GM19397 (cell line): ENCODE data around the gene ARPP21.
"Not testable (repeated sequence)": the region's sequence is repeated elsewhere in the genome, so short reads cannot be mapped to it uniquely, and the experiment has no call there.

Experiments
- ATAC-seq: cut with Tn5 transposase; IDR thresholded peaks from one replicate; pipeline ENCODE4 v1.9.1; 2021; ENCODE audit warnings: mild to moderate bottlenecking, moderate library complexity; ENCODE audit not compliant: unreplicated experiment

ARPP21 gene

DNA sequence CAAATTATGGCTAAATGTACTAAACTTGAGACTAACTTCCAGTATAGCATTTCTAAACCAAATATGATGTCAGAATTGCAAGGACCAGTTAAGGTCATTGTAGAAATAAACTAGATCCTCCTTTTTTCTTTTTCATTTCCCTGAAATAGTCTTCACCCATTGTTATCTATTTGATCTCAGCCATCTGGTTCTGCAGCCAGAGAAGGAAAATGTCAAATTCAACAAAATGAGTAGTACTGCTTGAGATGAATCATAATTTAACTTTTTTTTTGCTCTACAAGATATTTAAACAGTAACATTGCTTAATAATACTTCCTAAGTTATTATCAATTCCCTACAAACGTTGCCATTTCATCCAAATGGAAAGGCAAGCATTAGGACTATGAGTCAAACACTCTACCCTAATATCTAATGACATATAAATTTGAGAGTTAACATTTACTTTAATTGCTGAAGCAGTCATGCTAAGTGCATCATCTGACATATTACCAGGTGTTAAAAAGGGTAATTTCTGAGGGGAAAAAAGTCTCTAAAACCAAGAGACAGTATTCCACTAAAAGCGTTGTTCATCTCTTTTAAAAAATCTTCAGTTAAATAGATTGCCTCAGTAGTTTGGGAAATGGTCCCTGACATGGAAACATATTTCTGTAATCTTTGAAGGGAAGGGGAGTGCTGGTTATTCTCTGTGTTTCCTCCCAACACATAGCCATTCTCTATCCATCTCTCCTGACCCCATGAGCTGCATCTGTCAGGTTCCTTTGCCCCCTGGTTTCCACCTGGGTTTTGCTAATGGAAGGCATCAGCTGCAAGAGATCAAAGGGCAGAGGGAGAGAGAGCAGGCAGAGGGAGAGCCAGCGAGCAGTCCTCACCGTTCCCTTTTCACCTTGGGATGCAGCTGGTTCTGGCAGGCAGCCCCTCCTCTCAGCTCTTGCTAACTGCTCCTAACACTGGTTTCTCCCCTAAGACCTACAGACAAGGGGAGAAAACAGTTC lies 138.5 kb downstream of the ARPP21 start:
- ATAC-seq: no peak

DNA sequence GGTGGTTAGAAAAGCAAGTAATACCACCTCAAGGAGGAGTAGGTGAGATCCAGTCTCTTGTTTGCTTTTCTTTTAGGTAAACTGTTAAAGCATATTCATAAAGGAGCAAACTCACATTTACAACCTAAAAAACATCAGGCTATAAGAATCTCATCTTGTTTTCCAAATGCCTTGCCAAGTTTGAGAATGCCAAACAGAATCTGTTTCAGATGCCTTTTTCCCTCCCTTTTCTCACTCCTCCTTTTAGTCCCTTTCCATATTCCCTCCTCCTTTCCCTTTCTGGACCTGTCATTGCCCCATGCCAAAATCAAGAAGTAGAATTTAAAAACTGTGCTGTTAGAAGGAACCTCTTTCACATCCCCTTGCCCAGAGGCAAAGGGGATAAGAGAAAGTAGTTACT lies 140.3 kb downstream of the ARPP21 start:
- ATAC-seq: no peak

DNA sequence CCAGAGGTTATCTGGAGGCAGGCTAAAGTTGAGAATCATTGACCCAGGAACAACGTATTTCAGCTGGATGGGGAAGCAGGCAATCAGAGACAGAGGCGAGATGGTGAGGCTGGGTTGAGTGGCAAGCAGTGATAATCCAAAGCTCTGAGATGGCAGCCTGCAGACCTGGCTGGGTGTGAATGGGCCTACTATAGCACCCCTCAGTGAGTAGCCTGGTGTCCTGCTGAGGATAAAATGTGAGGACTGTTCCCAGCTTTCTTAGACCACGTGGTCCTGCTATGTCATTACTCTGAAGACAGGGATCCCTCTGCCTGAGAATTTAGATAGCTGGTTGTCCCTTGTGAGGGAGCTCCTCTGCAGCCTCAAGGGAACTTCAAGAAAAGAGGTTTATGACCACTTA lies 141.5 kb downstream of the ARPP21 start:
- ATAC-seq: no peak

DNA sequence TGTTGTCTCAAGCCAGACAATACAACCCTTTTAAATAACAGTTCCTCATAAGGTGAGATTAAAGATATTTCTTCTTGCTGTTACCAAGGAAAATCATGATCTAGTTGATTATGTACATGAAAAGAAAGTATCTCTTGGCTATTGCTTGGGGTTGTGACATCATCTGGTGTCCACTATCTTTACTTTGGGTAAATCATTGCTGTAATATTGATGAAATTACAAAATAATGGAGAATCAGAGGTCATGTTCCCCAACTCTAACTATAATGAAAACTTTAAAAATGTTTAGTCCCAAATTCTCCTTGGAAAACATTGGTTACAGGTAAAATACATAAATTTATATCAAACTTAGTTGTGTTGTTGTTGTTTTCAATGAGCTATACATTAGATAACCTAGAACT lies 142.2 kb downstream of the ARPP21 start:
- no peak for ATAC-seq

DNA sequence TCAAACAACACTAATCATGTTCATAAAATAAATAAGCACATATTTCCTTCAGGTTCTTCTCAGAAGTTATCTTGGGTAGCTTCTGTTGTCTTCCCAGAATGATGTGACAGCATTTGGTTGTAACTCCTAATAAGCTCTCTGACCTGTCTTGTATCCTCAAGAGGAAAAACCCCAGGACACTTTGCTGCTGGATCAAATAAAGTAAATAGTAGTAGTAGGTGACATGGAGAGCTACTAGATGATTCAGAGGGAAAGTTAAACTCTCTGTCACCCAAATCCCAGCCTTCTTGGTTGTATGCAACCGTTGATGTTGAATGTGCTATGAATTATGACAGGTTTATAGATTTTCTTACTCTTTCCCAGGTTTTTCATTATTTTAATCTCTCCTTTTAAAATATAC lies 143.0 kb downstream of the ARPP21 start:
- no peak for ATAC-seq

DNA sequence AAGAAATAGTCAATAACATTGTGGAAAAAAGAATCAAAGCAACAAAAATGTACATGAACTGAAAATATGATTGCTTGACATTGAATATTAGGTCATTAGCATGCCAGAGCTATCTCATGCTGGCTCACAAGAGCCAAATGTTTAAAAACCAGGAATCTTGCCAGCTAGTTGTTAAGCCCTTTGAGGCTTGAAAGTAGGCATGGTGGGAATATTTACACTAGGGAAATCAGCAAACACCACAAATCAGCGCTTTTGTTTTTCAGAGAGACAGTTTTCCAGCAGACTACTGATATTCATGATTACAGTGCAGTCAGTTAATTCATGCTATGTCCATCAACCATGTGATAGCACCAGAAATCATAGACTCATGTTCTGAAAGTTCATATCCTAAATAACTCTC lies 144.8 kb downstream of the ARPP21 start:
- no peak for ATAC-seq

DNA sequence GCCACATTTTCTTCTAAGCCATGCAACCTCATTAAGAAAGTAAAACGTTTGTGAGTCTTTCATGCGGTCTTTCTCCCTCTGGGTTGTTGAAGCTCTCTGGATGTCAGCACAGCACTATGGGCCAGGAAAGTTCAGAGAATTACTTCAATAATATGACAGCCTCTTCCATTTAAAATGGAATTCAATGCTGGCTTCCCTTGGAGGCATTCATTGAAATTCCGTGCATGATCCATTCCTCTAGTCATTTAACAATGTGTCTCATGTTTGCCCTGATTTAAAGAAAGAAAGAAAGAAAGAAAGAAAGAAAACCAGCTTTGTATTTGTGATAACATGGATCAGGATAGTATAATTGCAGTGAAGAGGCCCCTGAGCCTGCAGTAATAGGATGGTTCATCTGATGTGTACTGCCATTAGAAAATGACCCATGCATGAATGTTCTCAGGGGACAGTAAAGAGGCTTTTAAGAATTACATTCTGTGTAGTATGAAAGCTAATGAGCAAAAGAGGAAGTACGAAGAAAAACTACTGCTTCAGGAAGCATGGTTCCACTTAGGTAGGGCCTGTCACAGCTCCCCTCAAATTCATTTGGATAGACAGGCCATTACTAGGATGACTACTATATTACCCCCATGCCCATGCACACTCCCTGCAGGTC lies 146.0 kb downstream of the ARPP21 start:
- no peak for ATAC-seq

DNA sequence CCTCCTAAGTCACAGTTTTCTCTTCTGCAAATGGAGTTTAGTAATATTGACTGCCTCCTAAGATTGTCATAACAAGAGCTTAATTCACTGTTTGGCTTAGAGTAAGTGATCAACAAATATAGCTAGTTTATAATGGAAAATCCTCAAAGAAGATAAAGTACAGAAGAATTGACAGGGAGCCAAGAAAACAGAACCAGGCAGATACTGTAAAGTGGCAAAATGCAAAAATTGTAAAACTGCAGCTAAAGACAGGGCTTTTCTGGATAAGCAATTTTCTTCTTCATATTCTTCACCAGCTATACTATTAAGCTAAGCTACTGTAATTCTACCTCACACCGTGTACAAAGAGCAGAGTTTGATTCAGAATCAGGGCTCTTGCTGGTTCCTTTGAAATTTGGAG lies 148.6 kb downstream of the ARPP21 start:
- no peak for ATAC-seq

DNA sequence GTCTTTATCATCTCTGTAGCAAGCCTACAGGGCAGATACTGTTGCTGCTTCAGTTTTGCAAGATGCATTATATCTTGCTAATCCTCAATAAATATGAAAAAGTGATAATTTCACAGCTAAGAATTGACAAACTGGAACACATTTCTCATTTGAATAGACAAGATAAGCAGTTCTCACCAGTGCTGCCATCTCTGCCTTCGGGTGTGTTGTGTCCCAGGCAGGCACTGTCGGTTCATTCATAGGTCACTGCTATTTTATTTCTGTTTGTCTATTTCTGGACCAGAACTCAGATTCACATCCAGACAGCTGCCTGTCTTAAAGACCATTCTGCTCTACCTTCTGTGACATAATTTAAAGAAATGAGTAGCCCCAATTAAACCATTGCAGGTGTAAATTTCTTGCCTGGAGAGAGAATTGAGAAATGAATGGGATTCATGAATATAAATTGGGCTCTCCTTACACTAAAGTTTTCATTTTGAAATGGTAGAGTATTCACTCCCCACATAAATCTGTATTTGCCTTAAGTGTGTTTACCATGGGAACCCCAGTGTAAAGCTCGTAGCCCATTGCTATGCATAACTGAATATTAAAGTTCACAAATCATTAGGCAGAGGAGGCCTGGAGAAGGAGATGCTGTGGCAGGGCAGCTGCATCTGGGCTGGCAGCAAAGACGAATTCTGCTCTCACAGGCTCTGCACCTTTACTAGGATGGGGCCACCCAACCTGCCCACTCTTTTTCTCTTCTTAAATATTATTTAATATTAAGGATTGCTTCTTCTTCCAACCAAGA lies 149.9 kb downstream of the ARPP21 start:
- ATAC-seq: no peak

DNA sequence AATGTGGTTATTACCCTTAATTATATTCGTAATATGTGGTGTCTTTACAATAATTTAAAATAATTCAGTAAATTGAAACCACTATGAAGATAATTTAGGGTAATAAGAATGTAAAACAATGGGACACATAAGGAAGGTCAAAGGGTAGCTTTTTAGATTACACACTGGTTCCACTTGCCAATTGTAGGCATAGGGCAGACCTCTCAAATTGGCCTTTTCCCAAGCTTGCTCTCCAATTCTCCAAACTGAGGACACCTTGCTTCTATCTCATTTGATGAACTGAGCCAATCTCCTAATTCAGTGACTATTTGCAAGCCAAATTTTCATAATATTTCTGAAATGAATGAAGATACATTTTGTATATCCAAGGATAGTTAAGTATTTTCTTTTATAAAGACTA lies 151.4 kb downstream of the ARPP21 start:
- ATAC-seq: no peak

DNA sequence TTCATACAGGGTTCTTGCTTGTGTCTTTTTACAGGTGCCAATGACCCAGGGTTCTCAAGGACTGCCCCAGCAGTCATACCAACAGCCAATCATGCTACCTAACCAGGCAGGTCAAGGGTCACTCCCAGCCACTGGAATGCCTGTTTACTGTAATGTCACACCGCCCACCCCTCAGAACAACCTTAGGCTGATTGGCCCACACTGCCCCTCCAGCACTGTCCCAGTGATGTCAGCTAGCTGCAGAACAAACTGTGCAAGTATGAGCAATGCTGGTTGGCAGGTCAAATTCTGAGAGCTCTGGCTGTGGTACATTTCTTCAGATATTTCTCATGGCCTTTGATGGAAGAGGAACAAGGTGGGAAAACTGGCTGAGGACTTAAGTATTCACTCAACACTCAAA lies 154.3 kb downstream of the ARPP21 start:
- ATAC-seq: no peak

DNA sequence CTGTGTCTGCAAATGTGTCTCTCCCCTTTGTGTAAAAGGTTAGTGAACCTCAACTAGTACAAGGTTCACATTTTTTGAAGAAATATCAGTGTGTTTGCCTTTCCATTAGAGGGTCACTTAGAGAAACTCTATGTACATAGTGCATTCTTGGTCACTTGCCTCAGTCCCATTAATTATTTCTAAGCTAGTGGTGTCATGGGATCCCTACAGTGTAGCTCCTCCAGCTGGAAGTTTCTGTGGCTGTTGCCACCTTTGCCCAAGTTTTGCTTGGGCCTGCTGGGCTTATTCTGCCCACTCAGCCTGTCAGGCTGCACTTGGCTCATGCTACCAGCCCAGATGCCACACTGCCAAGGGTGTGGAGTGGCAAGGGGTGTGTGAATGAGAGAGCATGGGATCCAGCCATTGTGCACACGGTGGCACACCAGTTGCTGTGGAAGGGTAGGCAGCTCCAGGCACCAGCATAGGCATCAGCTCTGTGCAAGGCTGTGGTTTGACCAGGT lies 161.7 kb downstream of the ARPP21 start:
- no peak for ATAC-seq

DNA sequence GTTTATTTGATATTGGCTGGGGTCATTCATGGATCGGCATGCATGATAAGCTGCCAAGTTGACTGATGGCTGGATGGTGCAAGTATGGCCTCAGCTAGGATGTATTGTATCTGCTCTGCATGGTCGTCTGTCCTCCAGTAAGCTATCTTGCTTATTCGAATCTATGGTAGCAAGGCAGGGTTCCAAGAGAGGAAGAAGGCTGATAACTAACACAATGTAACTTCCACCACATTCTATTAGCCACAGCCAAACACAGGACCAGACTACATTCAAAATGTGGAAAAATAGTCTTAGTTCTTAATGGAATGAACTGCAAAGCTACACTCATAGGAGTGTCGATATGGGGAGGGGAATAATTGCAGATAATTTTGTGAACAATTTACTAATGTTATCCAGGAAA lies 175.2 kb downstream of the ARPP21 start:
- ATAC-seq: no peak

DNA sequence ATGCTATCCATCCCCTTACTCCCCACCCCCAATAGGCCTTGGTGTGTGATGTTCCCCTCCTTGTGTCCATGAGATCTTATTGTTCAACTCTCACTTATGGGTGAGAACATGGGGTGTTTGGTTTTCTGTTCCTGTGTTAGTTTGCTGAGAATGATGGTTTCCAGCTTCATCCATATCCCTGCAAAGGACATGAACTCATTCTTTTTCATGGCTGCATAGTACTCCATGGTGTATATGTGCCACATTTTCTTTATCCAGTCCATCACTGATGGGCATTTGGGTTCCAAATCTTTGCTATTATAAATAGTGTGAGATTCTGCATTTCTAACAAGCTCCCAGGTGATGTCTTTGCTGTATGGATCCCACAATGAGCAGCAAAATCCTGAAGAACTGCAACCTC lies 176.5 kb downstream of the ARPP21 start:
- ATAC-seq: not testable (repeated sequence)

DNA sequence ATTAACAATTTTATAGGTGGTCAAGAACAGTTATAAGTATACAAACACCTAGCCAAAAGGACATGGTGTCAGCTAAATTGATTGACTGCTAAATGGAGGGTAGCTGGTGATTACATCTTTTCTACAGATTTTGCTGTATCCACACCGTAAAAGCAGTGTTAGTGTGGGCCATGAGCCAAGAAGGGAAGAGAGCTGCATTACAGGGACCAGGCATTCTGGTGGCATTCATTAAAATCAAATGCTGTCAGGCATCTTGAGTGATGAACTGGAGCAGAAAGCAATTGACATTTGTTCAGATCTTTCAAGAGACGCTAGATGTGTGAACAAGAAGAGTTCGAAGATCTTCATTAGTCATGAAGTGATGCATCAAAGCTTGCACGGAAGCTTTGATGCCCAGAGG lies 177.9 kb downstream of the ARPP21 start:
- ATAC-seq: no peak

DNA sequence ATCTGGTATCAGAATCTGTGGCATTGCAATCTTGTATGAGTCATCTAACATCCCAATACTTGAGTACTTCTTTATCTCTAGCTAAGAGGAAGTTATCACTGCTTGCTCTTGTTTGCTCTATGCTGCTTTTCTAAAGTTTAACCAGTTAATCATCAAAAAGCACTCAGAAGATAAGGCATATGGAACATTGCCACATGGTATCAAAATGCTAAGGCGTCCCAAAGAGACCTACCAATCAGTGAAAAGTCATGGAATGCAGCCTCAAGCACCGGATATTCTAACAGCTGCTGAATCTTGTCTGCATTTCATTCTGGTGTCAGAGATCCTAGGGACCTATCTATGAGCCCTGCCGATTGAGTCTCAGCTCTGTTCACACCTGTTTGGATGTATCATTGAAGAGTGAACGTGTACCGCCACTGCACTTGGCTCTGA lies 192.8 kb downstream of the ARPP21 start:
- ATAC-seq: no peak
